ENCODE results near the gene ELAVL1.
"Not testable (repeated sequence)": the region's sequence is repeated elsewhere in the genome, so short reads cannot be mapped to it uniquely, and the experiment has no call there.

The ELAVL1 gene

DNA sequence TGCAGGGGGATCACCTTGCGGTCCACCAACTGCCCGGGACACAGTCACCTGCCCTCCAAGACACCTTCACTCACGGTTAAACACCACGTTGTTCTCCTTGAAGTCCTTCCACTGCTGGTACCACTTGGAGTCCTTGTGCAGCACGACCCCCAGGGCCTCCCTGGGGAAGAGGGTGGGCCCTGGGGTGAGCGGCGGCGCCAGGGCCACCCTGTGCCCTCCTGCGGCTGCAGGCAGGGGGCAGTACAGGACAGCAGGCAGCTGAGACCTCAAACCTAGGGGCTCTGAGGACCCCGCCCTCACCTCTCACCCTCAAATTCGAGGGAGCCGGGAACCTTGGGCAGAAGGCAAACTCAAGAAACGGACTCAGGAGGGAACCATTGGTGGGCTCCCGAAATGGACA lies 72.0 kb downstream of the ELAVL1 start:
- no peak for DNase-seq (ENCODE audit: low spot score)
- in situ Hi-C loops (cut with MboI; ENCODE audit: low sequenced_read_pairs, unreplicated experiment), result no loop called here
- TF ChIP-seq, protein P1, sequence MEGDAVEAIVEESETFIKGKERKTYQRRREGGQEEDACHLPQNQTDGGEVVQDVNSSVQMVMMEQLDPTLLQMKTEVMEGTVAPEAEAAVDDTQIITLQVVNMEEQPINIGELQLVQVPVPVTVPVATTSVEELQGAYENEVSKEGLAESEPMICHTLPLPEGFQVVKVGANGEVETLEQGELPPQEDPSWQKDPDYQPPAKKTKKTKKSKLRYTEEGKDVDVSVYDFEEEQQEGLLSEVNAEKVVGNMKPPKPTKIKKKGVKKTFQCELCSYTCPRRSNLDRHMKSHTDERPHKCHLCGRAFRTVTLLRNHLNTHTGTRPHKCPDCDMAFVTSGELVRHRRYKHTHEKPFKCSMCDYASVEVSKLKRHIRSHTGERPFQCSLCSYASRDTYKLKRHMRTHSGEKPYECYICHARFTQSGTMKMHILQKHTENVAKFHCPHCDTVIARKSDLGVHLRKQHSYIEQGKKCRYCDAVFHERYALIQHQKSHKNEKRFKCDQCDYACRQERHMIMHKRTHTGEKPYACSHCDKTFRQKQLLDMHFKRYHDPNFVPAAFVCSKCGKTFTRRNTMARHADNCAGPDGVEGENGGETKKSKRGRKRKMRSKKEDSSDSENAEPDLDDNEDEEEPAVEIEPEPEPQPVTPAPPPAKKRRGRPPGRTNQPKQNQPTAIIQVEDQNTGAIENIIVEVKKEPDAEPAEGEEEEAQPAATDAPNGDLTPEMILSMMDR (IDR thresholded peaks at IDR 0.05; ENCODE audit: borderline replicate concordance, control extremely low read depth, extremely low read depth, insufficient read depth, missing control alignments), result no peak

DNA sequence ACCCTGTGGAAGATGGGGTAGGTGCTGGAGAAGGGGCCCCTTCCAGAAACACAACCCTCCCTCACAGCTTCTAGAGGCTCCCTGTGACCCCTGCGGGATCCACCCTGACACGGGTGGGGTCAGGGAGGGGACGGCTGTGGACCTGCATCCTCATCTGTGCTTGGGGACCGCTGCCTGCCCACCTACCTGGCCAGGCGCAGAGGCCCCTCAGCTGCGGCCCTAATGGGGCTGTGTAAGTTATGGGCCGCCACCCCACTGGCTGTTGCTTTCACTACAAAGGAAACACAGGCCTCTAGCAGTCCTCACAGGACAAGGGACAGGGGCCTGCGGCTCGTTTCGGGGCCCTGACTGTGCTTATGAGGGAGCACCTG lies 72.5 kb downstream of the ELAVL1 start:
- in situ Hi-C loops (cut with MboI; ENCODE audit: low sequenced_read_pairs, unreplicated experiment), result no loop called here
- DNase-seq (ENCODE audit: low spot score), result no peak
- TF ChIP-seq, protein P1 (IDR thresholded peaks at IDR 0.05; ENCODE audit: borderline replicate concordance, control extremely low read depth, extremely low read depth, insufficient read depth, missing control alignments), result no peak

DNA sequence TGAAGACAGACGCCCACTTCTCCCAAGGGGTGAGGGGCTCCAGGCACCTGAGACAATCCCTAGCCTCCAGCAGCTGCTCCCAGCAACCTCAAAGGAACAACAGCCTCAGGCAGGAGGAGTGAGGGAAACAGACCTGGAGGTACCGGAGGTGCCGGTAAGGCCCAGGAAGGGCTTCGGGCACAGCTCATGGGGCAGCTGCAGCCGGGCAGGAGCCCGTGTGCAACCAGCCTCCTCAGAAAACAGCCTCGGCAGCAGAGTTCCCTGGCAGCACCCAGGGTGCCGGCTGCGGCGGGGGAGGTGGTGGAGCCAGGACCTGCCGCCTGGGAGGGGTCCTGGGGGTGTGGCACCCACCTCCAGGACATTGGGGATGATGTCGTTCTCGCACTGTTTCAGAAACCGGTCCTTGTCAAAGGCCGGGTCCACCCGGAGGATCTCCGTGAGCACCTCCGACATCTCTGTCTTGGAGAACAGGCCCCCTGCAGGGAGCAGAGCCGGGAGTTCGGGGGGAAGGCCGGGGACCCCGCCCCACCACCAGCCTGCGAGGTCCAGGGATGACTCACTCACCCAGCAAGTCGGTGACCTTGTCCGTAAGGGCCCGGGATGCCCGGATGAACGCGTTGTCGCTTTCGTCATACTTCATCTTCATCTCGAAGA lies 73.0 kb downstream of the ELAVL1 start:
- TF ChIP-seq, protein P1 (IDR thresholded peaks at IDR 0.05; ENCODE audit: borderline replicate concordance, control extremely low read depth, extremely low read depth, insufficient read depth, missing control alignments), result no peak
- in situ Hi-C loops (cut with MboI; ENCODE audit: low sequenced_read_pairs, unreplicated experiment), result no loop called here
- no peak for DNase-seq (ENCODE audit: low spot score)

DNA sequence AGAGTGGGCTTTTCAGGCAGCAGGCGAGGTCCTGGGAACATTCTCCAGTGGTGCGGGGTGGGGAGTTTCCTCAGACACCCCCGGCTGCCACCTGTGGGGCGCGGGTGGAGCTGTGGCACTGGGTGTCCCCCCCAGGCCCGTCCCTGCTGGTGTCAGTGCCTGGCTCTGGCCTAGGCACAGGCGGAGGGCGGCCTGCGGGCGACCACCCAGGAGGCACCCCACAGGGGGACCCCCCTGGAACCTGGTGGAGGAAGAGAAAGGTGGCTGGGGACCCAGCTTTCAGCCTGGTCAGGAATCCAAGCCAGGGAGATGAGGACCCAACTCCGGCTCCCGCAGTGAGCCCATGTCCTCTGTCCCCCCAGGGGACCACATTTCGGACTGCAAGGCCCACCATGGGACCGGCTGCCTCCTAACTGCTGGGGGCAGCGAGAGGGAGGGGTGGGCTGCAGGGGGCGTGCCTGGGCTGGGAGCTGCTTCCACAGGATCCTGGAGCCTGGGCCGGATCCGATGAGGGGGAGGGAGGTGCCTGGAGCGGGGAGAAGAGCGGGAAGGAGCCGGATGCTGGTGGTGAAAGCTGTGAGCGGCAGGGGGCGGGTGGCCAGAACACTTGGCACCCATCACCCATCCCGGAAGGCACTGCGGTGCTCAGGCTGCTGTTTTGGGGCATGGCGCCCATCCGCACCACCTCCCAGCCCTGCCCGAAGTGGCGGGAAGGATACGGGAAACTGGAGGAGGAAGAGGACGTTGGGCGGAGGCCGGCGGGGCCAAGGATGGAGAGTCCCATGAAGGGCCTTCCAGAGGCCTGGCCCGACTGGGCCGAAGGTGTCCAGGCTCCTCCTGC lies 74.0 kb downstream of the ELAVL1 start:
- TF ChIP-seq, protein P1 (IDR thresholded peaks at IDR 0.05; ENCODE audit: borderline replicate concordance, control extremely low read depth, extremely low read depth, insufficient read depth, missing control alignments), result no peak
- no peak for DNase-seq (ENCODE audit: low spot score)
- in situ Hi-C loops (cut with MboI; ENCODE audit: low sequenced_read_pairs, unreplicated experiment), result no loop called here

DNA sequence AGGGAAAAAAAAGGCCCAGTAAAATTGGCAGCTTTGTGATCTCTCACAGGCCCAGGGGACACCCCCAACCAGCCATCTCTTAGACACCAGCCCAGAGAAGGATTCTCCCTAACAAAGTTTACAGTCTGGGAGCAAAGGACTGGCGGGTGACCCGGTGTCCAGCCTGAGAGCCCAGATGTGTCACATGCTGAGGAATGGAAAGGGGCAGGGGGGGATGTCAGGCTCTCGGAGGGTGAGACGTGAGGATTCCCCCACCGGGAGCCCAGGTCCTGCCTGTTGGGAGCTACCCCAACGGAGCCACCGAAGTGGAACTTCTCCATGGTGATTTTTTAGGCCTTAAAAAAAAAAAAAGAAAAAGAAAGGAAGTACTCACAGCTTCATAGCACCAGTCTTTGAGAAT lies 74.7 kb downstream of the ELAVL1 start:
- TF ChIP-seq, protein P1 (IDR thresholded peaks at IDR 0.05; ENCODE audit: borderline replicate concordance, control extremely low read depth, extremely low read depth, insufficient read depth, missing control alignments), result no peak
- in situ Hi-C loops (cut with MboI; ENCODE audit: low sequenced_read_pairs, unreplicated experiment), result no loop called here
- DNase-seq (ENCODE audit: low spot score), result no peak

DNA sequence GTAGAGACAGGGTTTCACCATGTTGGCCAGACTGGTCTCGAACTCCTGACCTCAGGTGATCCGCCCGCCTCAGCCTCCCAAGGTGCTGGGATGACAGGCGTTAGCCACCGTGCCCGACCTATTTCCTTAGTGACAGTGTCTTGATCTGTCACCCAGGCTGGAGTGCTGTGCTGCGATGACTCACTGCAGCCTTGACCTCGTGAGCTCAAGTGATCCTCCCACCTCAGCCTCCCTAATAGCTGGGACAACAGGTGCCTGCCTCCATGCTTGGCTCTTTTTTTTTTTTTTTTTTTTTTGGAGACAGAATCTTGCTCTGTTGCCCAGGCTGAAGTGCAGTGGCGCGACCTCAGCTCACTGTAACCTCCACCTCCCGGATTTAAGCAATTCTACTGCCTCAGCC lies 75.4 kb downstream of the ELAVL1 start:
- DNase-seq (ENCODE audit: low spot score); in situ Hi-C loops (cut with MboI; ENCODE audit: low sequenced_read_pairs, unreplicated experiment): not testable (repeated sequence)
